Muscle layer of colon (tissue), 2 donors: Measurements from ENCODE around the gene SIRPG.

Experiments used
- H3K27ac ChIP-seq: one replicate; pipeline ENCODE4 v1.7.0; 2013; ENCODE audit warnings: low read depth, mild to moderate bottlenecking, low read length, moderate library complexity
- H3K27me3 ChIP-seq, 2 donors: one replicate each; pipeline ENCODE4 v1.7.0; 2013; ENCODE audit warnings: low read length in 2 of 2, mild to moderate bottlenecking in 2 of 2; ENCODE audit not compliant: insufficient read depth in 2 of 2, control insufficient read depth in 1 of 2
- H3K36me3 ChIP-seq: one replicate; pipeline ENCODE4 v1.7.0; 2013; ENCODE audit warnings: mild to moderate bottlenecking, low read length; ENCODE audit not compliant: insufficient read depth
- H3K4me1 ChIP-seq: one replicate; pipeline ENCODE4 v1.7.0; 2013; ENCODE audit warnings: mild to moderate bottlenecking, low read length; ENCODE audit not compliant: insufficient read depth
- H3K4me3 ChIP-seq, 2 donors: one replicate each; pipeline ENCODE4 v1.7.0; 2013; ENCODE audit warnings: low read length in 2 of 2, low read depth in 1 of 2, mild to moderate bottlenecking in 1 of 2, moderate library complexity in 1 of 2
- H3K9ac ChIP-seq: one replicate; pipeline ENCODE4 v1.7.0; 2013; ENCODE audit warnings: low read length
- H3K9me3 ChIP-seq: one replicate; pipeline ENCODE4 v1.7.0; 2013; ENCODE audit warnings: mild to moderate bottlenecking, low read length
- donor health status: abdominal sarcoma.
- donor health status: Adenocarcinoma of cecum.

The SIRPG gene

GRCh38 chr20:1669304-1669703, 11.7 kb upstream of the SIRPG start:
- Histone ChIP-seq H3K9ac (no peak overlapping the region), H3K9me3 (no peaks in the 10 kb centered on the region), H3K4me1 (no peaks in the 10 kb centered on the region), H3K4me3 (no peak overlapping the region), H3K36me3 (no peaks in the 10 kb centered on the region), H3K27ac (no peak overlapping the region), H3K27me3 (no peaks in the 10 kb centered on the region)

- Histone ChIP-seq H3K9me3 (no peaks in the 10 kb centered on the region), H3K4me3 (no peak overlapping the region), H3K27ac (no peak overlapping the region), H3K36me3 (no peaks in the 10 kb centered on the region), H3K9ac (no peak overlapping the region), H3K4me1 (no peaks in the 10 kb centered on the region), H3K27me3 (no peaks in the 10 kb centered on the region)
Measured at GRCh38 chr20:1667502-1668085, 10.0 kb upstream of the SIRPG start.

- Histone ChIP-seq H3K27me3 (no peaks in the 10 kb centered on the region), H3K36me3 (no peaks in the 10 kb centered on the region), H3K27ac (no peak overlapping the region)
Measured at GRCh38 chr20:1666802-1667201, 9.2 kb upstream of the SIRPG start.

GRCh38 chr20:1665345-1665744, 7.8 kb upstream of the SIRPG start:
- H3K27ac ChIP-seq: no peak overlapping the region
- H3K9ac ChIP-seq: no peak overlapping the region
- H3K4me3 ChIP-seq: no peak overlapping the region
- H3K36me3 ChIP-seq: no peaks in the 10 kb centered on the region
- H3K4me1 ChIP-seq: no peaks in the 10 kb centered on the region
- no peaks in the 10 kb centered on the region for H3K9me3 ChIP-seq
- no peaks in the 10 kb centered on the region for H3K27me3 ChIP-seq

More at GRCh38 chr20:1666802-1667201, 9.2 kb upstream of the SIRPG start:
- Histone ChIP-seq H3K9ac (no peak overlapping the region), H3K4me3 (no peak overlapping the region), H3K9me3 (no peaks in the 10 kb centered on the region), H3K4me1 (no peaks in the 10 kb centered on the region)

GRCh38 chr20:1664911-1665310, 7.3 kb upstream of the SIRPG start:
- H3K9ac ChIP-seq: no peak overlapping the region
- no peak overlapping the region for H3K27ac ChIP-seq
- H3K4me1 ChIP-seq: no peaks in the 10 kb centered on the region
- H3K9me3 ChIP-seq: no peaks in the 10 kb centered on the region
- no peak overlapping the region for H3K4me3 ChIP-seq
- H3K36me3 ChIP-seq: no peaks in the 10 kb centered on the region
- no peaks in the 10 kb centered on the region for H3K27me3 ChIP-seq

GRCh38 chr20:1663917-1664316, 6.3 kb upstream of the SIRPG start:
- Histone ChIP-seq H3K4me3 (no peak overlapping the region), H3K27me3 (no peaks in the 10 kb centered on the region), H3K9ac (no peak overlapping the region), H3K27ac (no peak overlapping the region), H3K9me3 (no peaks in the 10 kb centered on the region), H3K4me1 (no peaks in the 10 kb centered on the region), H3K36me3 (no peaks in the 10 kb centered on the region)

- no peak overlapping the region for H3K27ac ChIP-seq
- H3K4me1 ChIP-seq: no peaks in the 10 kb centered on the region
- no peak overlapping the region for H3K9ac ChIP-seq
- H3K27me3 ChIP-seq: no peaks in the 10 kb centered on the region
- H3K9me3 ChIP-seq: no peaks in the 10 kb centered on the region
- no peaks in the 10 kb centered on the region for H3K36me3 ChIP-seq
- no peak overlapping the region for H3K4me3 ChIP-seq
Measured at GRCh38 chr20:1661542-1662299, 4.1 kb upstream of the SIRPG start.

- H3K36me3 ChIP-seq: no peaks in the 10 kb centered on the region
- H3K9ac ChIP-seq: no peak overlapping the region
- no peaks in the 10 kb centered on the region for H3K9me3 ChIP-seq
- no peaks in the 10 kb centered on the region for H3K4me1 ChIP-seq
- H3K4me3 ChIP-seq: no peak overlapping the region
- H3K27me3 ChIP-seq: no peaks in the 10 kb centered on the region
- H3K27ac ChIP-seq: no peak overlapping the region
Measured at GRCh38 chr20:1660246-1660645, 2.7 kb upstream of the SIRPG start.

- Histone ChIP-seq H3K4me1 (no peaks in the 10 kb centered on the region), H3K36me3 (no peaks in the 10 kb centered on the region), H3K9ac (no peak overlapping the region), H3K27ac (no peak overlapping the region), H3K27me3 (no peaks in the 10 kb centered on the region), H3K9me3 (no peaks in the 10 kb centered on the region), H3K4me3 (no peak overlapping the region)
Measured at GRCh38 chr20:1656844-1657243, 735 bp downstream of the SIRPG start.

- H3K36me3 ChIP-seq: no peaks in the 10 kb centered on the region
- no peaks in the 10 kb centered on the region for H3K9me3 ChIP-seq
- no peaks in the 10 kb centered on the region for H3K4me1 ChIP-seq
- H3K27me3 ChIP-seq: no peaks in the 10 kb centered on the region
- H3K27ac ChIP-seq: no peak overlapping the region
- no peak overlapping the region for H3K4me3 ChIP-seq
- no peak overlapping the region for H3K9ac ChIP-seq
Measured at GRCh38 chr20:1654996-1655395, 2.6 kb downstream of the SIRPG start.

GRCh38 chr20:1652960-1653359, 4.6 kb downstream of the SIRPG start:
- Histone ChIP-seq H3K27me3 (no peaks in the 10 kb centered on the region), H3K9ac (no peak overlapping the region), H3K27ac (no peak overlapping the region), H3K4me1 (no peaks in the 10 kb centered on the region), H3K9me3 (no peaks in the 10 kb centered on the region), H3K4me3 (no peak overlapping the region), H3K36me3 (no peaks in the 10 kb centered on the region)

GRCh38 chr20:1652104-1652503, 5.5 kb downstream of the SIRPG start:
- Histone ChIP-seq H3K36me3 (no peaks in the 10 kb centered on the region), H3K4me3 (no peak overlapping the region), H3K27ac (no peak overlapping the region), H3K4me1 (no peaks in the 10 kb centered on the region), H3K9me3 (no peaks in the 10 kb centered on the region), H3K27me3 (no peaks in the 10 kb centered on the region), H3K9ac (no peak overlapping the region)
